ENCODE measurements around the gene ST14. TPM values are rescaled to one million over a fixed set of nuclear protein-coding genes. Genes with fewer than 3 reads are reported as not detected.

ST14 gene
- total and polyA plus RNA-seq, 10 of the 15 experiments (the other 5 are each of a cell fraction or from before 2014, with no cell fraction given) = 0.02 to 3.9 (median 0.73) TPM; not detected in 2

GRCh38 chr11:130197386-130198035 is 37.9 kb downstream of the ST14 start:
- Histone ChIP-seq H4K20me1 (ENCODE audit: control insufficient read depth, insufficient read depth) (no peaks in the 10 kb centered on the region), H3K36me3 (ENCODE audit: control insufficient read depth in 2 of 2, insufficient read depth in 2 of 2, low read length in 1 of 2) (peaks cover 0 to 2% of the 10 kb centered on the region in 2 experiments; a peak in 1 of 4 replicates), H3K27me3 (replicated peaks in 1 of 2; ENCODE audit: control insufficient read depth in 2 of 2, insufficient read depth in 2 of 2, low read length in 1 of 2) (no peaks in the 10 kb centered on the region), H3K4me1 (ENCODE audit: control insufficient read depth, insufficient read depth, low read length) (no peaks in the 10 kb centered on the region), H3K4me3 (no peak overlapping the region), H2AFZ (ENCODE audit: control insufficient read depth, low read depth, low read length) (no peak overlapping the region), H3K4me2 (ENCODE audit: control insufficient read depth, insufficient read depth) (no peak overlapping the region), H3K27ac (ENCODE audit: control insufficient read depth, insufficient read depth) (no peak overlapping the region), H3K9me3 (replicated peaks; ENCODE audit: control insufficient read depth, insufficient read depth, low read length) (no peaks in the 10 kb centered on the region), H3K9ac (ENCODE audit: control insufficient read depth, insufficient read depth, low read length) (no peak overlapping the region), H3K79me2 (ENCODE audit: control insufficient read depth, insufficient read depth, low read length) (no peaks in the 10 kb centered on the region)
- DNase-seq (ENCODE audit: low read depth, low spot score) (no peak), FAIRE-seq (no peak), ATAC-seq (no peak)
- ChIA-PET CTCF (no interaction called here), RAD21 (ENCODE audit: unreplicated experiment) (no interaction called here), POLR2A (no interaction called here), SMC1A (ENCODE audit: uncharacterized antibody, unreplicated experiment) (no interaction called here)
- BruUV-seq (replicated peaks) = no TSS peak
- in situ Hi-C loops (cut with MboI) = no loop called here
- WGBS (ENCODE audit: insufficient coverage, insufficient replicate concordance, low lambda C conversion rate, missing lambda C conversion rate) = 70% methylated on average over 24 of the region's 27 CpGs
- intact Hi-C loops (cut with micrococcal nuclease; ENCODE audit: unreplicated experiment) = no loop called here
- no peak for TF ChIP-seq ATF3 (IDR thresholded peaks at IDR 0.05; ENCODE audit: borderline replicate concordance, extremely low read depth, low read depth, low read length)
- no peak for TF ChIP-seq POLR2A (IDR thresholded peaks at IDR 0.05; ENCODE audit: low read depth, low read length)
- TF ChIP-seq, protein P1, sequence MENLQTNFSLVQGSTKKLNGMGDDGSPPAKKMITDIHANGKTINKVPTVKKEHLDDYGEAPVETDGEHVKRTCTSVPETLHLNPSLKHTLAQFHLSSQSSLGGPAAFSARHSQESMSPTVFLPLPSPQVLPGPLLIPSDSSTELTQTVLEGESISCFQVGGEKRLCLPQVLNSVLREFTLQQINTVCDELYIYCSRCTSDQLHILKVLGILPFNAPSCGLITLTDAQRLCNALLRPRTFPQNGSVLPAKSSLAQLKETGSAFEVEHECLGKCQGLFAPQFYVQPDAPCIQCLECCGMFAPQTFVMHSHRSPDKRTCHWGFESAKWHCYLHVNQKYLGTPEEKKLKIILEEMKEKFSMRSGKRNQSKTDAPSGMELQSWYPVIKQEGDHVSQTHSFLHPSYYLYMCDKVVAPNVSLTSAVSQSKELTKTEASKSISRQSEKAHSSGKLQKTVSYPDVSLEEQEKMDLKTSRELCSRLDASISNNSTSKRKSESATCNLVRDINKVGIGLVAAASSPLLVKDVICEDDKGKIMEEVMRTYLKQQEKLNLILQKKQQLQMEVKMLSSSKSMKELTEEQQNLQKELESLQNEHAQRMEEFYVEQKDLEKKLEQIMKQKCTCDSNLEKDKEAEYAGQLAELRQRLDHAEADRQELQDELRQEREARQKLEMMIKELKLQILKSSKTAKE (IDR thresholded peaks at IDR 0.05; ENCODE audit: low read depth, poor library complexity, severe bottlenecking) = no peak
- TF ChIP-seq HCFC1 (IDR thresholded peaks at IDR 0.05; ENCODE audit: low read length) = no peak
- no peak for TF ChIP-seq IRF3 (IDR thresholded peaks at IDR 0.05)
- TF ChIP-seq RB1 (IDR thresholded peaks at IDR 0.05; ENCODE audit: borderline replicate concordance) = no peak
- TF ChIP-seq, protein P2, sequence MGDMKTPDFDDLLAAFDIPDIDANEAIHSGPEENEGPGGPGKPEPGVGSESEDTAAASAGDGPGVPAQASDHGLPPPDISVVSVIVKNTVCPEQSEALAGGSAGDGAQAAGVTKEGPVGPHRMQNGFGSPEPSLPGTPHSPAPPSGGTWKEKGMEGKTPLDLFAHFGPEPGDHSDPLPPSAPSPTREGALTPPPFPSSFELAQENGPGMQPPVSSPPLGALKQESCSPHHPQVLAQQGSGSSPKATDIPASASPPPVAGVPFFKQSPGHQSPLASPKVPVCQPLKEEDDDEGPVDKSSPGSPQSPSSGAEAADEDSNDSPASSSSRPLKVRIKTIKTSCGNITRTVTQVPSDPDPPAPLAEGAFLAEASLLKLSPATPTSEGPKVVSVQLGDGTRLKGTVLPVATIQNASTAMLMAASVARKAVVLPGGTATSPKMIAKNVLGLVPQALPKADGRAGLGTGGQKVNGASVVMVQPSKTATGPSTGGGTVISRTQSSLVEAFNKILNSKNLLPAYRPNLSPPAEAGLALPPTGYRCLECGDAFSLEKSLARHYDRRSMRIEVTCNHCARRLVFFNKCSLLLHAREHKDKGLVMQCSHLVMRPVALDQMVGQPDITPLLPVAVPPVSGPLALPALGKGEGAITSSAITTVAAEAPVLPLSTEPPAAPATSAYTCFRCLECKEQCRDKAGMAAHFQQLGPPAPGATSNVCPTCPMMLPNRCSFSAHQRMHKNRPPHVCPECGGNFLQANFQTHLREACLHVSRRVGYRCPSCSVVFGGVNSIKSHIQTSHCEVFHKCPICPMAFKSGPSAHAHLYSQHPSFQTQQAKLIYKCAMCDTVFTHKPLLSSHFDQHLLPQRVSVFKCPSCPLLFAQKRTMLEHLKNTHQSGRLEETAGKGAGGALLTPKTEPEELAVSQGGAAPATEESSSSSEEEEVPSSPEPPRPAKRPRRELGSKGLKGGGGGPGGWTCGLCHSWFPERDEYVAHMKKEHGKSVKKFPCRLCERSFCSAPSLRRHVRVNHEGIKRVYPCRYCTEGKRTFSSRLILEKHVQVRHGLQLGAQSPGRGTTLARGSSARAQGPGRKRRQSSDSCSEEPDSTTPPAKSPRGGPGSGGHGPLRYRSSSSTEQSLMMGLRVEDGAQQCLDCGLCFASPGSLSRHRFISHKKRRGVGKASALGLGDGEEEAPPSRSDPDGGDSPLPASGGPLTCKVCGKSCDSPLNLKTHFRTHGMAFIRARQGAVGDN (IDR thresholded peaks at IDR 0.05) = no peak
- TF ChIP-seq CBX3 (IDR thresholded peaks at IDR 0.05; ENCODE audit: borderline replicate concordance, low read depth) = no peak
- TF ChIP-seq NR2C1 (IDR thresholded peaks at IDR 0.05) = no peak
- no peak for TF ChIP-seq KLF5 (IDR thresholded peaks at IDR 0.05; ENCODE audit: partially characterized antibody)
- TF ChIP-seq CTCF (IDR thresholded peaks at IDR 0.05 in 2 of 3, conservative IDR thresholded peaks at IDR 0.05 in 1 of 3; ENCODE audit: control insufficient read depth in 2 of 3, extremely low read depth in 1 of 3, insufficient read depth in 1 of 3, low read depth in 3 of 3, low read length in 3 of 3) = no peak
- no peak for TF ChIP-seq ZNF24 (IDR thresholded peaks at IDR 0.05)
- no peak for TF ChIP-seq MTA2 (IDR thresholded peaks at IDR 0.05; ENCODE audit: low read depth)
- no peak for TF ChIP-seq RBBP5 (conservative IDR thresholded peaks at IDR 0.05)
- no peak for TF ChIP-seq ASH2L (IDR thresholded peaks at IDR 0.05; ENCODE audit: borderline replicate concordance, low read depth)
- no peak for TF ChIP-seq SREBF1 (IDR thresholded peaks at IDR 0.05; ENCODE audit: low read length)

All from GM12878 (cell line).